Activated CD4-positive, alpha-beta T cell treated with anti-CD3 and anti-CD28 coated beads, Interleukin-2, amount 50 U/mL, for 48 hours (primary cell): ENCODE measurements around the gene NPHP4.

ENCODE experiments used
- DNase-seq, 2 experiments: peaks; one replicate each; pipeline ENCODE4 v3.0.0-alpha.2; 2020

NPHP4 gene

DNA sequence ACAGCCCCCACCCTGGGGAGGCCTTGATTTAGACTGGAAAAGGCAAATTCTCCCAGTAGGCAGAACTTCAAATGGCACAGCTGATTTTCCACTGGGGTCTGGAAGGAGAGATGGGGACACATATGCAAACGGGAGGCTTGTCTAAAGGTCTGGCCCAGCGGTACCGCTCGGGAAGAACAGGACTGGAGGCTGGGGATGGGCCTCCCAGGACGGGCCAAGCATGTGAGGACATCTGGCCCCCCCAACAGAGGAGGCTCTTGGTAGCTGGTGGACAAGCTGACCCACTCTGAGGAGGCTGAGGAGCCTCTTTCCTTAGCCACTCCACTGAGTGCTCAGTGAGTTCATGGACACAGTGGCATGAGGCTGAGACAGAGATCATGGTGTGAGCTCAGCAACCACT lies 170.0 kb downstream of the NPHP4 start:
- no peak for DNase-seq

DNA sequence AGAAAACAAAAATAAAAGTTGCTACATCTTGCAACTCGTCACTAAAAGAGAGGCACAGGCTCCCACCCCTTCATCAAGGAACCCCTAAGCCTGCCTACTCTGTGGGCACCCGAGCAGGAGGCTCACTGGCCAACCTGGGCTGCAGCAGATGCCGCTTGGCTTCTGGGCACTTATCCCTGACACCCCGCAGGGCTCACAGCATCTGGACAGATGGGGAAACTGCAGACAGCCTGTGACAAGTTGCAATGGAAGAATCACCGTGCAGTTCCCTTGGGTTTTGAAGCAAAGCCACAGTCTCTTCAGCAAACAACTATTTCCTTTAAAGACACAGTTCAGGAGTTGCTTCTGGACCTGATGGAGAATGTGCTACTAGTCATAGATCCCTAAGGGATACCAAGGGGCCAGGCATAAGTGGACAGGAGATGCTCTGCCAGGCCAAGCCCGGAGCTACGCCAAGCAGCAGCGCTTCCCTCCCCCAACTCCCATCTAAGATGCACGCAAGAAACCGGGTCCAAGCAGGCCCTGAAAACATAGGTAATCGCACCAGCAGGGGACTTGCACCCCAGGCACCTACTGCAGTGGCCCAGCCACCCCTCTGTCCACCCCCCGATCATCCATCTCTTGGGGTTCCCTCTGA lies 170.6 kb downstream of the NPHP4 start:
- no peak for DNase-seq

DNA sequence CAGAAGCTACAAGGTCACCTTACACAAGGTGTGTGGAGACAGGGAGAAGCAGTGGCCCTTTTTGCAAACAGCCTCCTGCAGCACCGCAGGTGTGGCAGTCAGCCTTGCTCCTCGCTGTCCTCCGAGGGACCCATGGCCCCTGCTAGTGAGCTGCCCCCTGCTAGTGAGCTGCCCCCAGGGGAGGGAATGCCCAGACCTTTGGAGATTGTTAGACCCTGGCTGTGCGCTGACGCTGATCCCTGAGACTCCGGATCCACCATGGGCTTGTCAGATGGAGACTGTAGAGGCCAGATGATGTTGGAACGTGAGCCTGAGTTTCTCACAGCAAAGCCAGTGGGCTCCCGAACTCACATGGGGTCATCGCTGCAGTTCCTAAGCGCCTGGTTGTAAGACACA lies 172.2 kb downstream of the NPHP4 start:
- no peak for DNase-seq

DNA sequence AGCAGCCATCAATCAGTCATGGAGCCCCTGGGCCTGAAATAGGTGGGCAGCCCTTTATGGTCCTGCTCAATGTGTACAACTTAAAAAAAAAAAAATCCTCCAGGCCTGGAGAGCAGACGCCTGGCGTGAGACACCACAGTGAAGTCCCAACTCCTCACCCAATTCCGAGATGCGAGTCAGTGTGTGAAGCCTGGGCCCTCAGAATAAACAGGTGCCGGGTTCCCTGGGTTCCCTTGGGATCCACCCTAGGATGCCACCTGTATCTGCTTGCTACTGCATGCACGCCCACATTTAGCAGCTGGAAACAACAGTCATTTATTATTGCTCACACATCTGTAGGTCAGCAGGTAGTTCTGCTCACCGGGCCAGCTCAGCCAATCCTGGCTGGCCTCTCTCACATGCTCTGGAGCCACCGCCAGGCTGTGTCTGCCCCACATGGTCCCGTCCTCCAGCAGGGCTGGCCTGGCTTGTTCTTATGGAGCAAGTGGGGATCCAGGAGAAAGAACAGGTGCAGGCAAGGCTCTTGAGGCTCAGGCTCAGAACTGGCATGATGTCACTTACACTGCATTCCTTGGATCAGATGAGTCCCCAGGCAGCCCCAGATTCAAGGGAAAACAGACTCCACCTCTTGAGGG lies 172.7 kb downstream of the NPHP4 start:
- DNase-seq: no peak

DNA sequence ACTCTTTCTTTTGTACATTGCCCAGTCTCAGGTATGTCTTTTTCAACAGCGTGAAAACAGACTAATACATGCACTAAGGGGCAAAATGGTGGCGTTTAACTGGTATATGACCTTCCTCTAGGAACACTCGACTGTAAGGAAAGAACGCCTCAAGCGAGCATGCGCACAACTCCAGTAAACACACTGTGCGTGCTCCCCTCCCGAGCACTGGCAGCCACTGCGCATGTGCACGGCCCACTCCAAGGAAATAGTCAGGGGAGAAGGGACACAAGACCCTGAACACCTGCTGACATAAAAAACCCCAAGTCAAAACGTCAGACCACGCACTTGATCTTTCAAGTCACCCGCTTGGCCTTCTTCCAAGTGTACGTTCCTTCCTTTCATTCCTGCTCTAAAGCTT lies 173.5 kb downstream of the NPHP4 start:
- no peak for DNase-seq

DNA sequence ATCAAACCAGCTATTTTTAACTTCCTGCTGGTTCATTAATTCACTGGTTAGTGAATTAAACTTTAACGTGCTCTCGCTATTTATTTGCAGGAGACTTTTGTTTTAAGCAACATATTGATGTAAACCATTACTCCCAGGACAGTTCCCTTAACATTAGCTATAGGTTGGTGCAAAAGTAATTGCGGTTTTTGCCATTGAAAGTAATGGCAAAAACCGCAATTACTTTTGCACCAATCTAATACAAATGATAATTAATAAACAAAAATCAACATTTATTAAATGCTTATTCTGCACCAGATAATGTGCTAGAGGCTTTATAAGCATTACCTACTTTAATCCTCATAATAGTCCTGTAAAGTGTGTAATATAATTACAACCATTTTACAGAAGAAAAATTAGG lies 176.5 kb downstream of the NPHP4 start:
- no peak for DNase-seq

DNA sequence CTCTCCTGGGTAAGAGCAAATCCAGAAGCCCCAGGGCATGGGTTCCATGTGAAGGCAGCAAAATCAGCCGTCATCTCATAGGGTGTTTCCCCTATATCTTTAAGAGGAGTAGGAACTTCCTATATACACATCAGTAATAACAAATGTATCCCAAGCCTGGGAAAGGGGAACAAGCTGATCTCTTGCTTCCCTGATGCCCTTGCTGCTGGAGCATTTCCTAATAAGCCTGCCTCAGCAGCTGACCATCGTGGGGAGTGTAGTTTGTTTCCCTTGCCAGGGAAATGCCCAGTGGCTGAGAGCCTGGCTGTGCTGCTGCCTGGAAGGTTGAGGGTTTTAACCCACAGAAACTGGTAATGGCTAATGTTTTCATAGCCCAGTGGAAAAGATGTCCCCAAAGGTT lies 177.0 kb downstream of the NPHP4 start:
- DNase-seq: no peak

DNA sequence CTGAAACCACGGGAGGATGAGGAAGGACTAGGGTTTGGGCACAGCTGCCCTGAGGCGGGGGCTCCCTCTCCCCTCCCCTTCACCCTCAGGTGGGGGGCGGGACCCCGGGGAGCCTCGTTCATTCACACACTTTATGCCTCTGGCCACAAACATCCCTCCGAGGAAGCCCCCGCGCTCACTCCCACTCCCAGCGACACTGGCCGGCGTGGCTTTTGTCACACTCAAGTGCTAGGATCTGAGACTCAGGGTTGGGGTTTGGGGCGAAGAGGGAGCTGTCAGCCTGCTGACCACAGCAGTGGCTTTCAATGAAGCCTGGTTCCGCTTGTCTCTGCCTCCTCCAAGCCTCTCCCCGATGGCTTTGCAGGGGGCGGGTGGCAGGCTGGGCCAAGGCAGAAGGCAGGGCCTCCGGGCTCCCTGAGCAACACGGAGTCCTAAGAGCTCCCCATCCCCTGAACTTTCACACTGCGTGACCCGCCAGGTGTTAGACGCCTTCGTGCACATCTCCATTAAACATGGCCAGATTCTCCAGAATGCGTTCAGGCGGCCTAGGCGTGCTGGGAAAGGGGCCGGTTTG lies 178.1 kb downstream of the NPHP4 start:
- no peak for DNase-seq

DNA sequence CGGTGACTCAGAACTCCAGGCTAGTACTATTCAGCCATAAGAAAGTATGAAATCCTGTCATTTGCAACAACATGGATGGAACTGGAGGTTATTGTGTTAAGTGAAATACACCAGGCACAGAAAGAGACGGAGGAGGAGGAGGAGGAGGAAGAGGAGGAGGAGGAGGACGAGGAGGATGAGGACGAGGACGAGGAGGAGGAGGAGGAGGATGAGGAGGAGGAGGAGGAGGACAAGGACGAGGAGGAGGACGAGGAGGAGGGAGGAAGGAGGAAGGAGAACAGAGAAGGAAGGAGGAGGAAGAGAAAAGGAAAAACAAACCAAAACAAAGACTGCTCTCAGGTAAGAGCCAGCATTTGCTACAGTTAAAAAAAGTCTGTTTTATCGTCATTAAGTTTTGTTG lies 178.7 kb downstream of the NPHP4 start:
- no peak for DNase-seq
